ENCODE results near the gene GRIK1.

GRIK1 gene

GRCh38 chr21:29712818-29713217 lies 227.0 kb downstream of the GRIK1 start:
- Histone ChIP-seq H3K27ac (ENCODE audit: low read length) (no peak overlapping the region), H3K4me3 (ENCODE audit: low read length) (no peak overlapping the region), H3K36me3 (ENCODE audit: control insufficient read depth, low read depth, low read length) (no peaks in the 10 kb centered on the region), H3K4me1 (ENCODE audit: control insufficient read depth, low read depth, low read length) (no peaks in the 10 kb centered on the region), H3K27me3 (ENCODE audit: control insufficient read depth, insufficient read depth, low read length) (no peaks in the 10 kb centered on the region), H3K9me3 (ENCODE audit: control insufficient read depth, low read depth, low read length) (no peaks in the 10 kb centered on the region), H3K9ac (ENCODE audit: low read length) (no peak overlapping the region)

DNA sequence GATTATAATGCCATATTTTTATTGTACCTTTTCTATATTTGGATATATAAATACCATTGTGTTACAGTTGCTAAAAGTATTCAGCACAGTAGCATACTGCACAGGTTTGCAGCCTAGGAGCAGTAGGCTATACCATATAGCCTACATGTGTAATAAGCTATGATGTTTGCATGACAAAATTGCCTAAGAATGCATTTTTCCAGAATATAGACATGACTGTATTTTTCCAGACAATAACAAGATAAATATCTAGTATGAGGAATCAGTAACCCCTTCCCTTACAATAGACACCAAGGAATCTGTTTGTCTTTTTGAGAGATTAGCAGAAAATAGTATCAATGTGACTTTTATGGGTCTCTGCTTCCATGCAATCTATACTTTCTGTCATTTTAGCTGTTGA lies 228.6 kb downstream of the GRIK1 start:
- H3K36me3 ChIP-seq (ENCODE audit: control insufficient read depth, low read depth, low read length): no peaks in the 10 kb centered on the region
- no peaks in the 10 kb centered on the region for H3K4me1 ChIP-seq (ENCODE audit: control insufficient read depth, low read depth, low read length)
- H3K9me3 ChIP-seq (ENCODE audit: control insufficient read depth, low read depth, low read length): no peaks in the 10 kb centered on the region
- H3K9ac ChIP-seq (ENCODE audit: low read length): no peak overlapping the region
- no peak overlapping the region for H3K27ac ChIP-seq (ENCODE audit: low read length)
- H3K27me3 ChIP-seq (ENCODE audit: control insufficient read depth, insufficient read depth, low read length): no peaks in the 10 kb centered on the region
- H3K4me3 ChIP-seq (ENCODE audit: low read length): no peak overlapping the region

- H3K27ac ChIP-seq (ENCODE audit: low read length): no peak overlapping the region
- H3K27me3 ChIP-seq (ENCODE audit: control insufficient read depth, insufficient read depth, low read length): no peaks in the 10 kb centered on the region
- no peaks in the 10 kb centered on the region for H3K4me1 ChIP-seq (ENCODE audit: control insufficient read depth, low read depth, low read length)
- H3K4me3 ChIP-seq (ENCODE audit: low read length): no peak overlapping the region
- no peaks in the 10 kb centered on the region for H3K9me3 ChIP-seq (ENCODE audit: control insufficient read depth, low read depth, low read length)
- no peak overlapping the region for H3K9ac ChIP-seq (ENCODE audit: low read length)
- H3K36me3 ChIP-seq (ENCODE audit: control insufficient read depth, low read depth, low read length): no peaks in the 10 kb centered on the region
These were observed 229.3 kb downstream of the GRIK1 start for GRCh38 chr21:29710498-29710897.

- H3K4me1 ChIP-seq (ENCODE audit: control insufficient read depth, low read depth, low read length): no peaks in the 10 kb centered on the region
- H3K9ac ChIP-seq (ENCODE audit: low read length): no peak overlapping the region
- no peak overlapping the region for H3K4me3 ChIP-seq (ENCODE audit: low read length)
- no peaks in the 10 kb centered on the region for H3K36me3 ChIP-seq (ENCODE audit: control insufficient read depth, low read depth, low read length)
- no peak overlapping the region for H3K27ac ChIP-seq (ENCODE audit: low read length)
- H3K27me3 ChIP-seq (ENCODE audit: control insufficient read depth, insufficient read depth, low read length): no peaks in the 10 kb centered on the region
- no peaks in the 10 kb centered on the region for H3K9me3 ChIP-seq (ENCODE audit: control insufficient read depth, low read depth, low read length)
These were observed 231.4 kb downstream of the GRIK1 start for GRCh38 chr21:29708401-29708800.

- Histone ChIP-seq H3K36me3 (ENCODE audit: control insufficient read depth, low read depth, low read length) (no peaks in the 10 kb centered on the region), H3K9me3 (ENCODE audit: control insufficient read depth, low read depth, low read length) (no peaks in the 10 kb centered on the region), H3K27me3 (ENCODE audit: control insufficient read depth, insufficient read depth, low read length) (no peaks in the 10 kb centered on the region), H3K4me3 (ENCODE audit: low read length) (no peak overlapping the region), H3K4me1 (ENCODE audit: control insufficient read depth, low read depth, low read length) (no peaks in the 10 kb centered on the region), H3K27ac (ENCODE audit: low read length) (no peak overlapping the region), H3K9ac (ENCODE audit: low read length) (no peak overlapping the region)
These were observed 235.1 kb downstream of the GRIK1 start for GRCh38 chr21:29704719-29705118.

DNA sequence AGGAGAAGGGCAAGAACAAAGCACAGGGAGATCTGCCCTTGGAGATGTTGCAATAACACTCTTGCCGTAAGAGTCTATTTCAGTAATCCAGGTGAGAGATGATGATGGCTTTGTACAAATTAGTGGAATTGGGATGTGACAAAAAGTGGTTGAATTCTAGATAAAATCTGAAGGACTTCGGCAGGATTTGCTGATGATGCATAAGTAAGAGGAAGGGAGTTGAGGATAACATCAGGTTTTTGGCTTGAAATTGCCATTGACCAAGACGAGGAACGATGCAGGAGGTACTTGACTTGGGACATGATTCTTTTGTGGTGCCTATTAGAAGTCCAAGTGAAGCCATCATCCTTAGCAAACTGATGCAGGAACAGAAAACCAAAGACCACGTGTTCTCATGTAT lies 238.1 kb downstream of the GRIK1 start:
- H3K9ac ChIP-seq (ENCODE audit: low read length): no peak overlapping the region
- no peaks in the 10 kb centered on the region for H3K9me3 ChIP-seq (ENCODE audit: control insufficient read depth, low read depth, low read length)
- no peaks in the 10 kb centered on the region for H3K27me3 ChIP-seq (ENCODE audit: control insufficient read depth, insufficient read depth, low read length)
- H3K4me3 ChIP-seq (ENCODE audit: low read length): no peak overlapping the region
- no peak overlapping the region for H3K27ac ChIP-seq (ENCODE audit: low read length)
- H3K4me1 ChIP-seq (ENCODE audit: control insufficient read depth, low read depth, low read length): no peaks in the 10 kb centered on the region
- H3K36me3 ChIP-seq (ENCODE audit: control insufficient read depth, low read depth, low read length): no peaks in the 10 kb centered on the region

DNA sequence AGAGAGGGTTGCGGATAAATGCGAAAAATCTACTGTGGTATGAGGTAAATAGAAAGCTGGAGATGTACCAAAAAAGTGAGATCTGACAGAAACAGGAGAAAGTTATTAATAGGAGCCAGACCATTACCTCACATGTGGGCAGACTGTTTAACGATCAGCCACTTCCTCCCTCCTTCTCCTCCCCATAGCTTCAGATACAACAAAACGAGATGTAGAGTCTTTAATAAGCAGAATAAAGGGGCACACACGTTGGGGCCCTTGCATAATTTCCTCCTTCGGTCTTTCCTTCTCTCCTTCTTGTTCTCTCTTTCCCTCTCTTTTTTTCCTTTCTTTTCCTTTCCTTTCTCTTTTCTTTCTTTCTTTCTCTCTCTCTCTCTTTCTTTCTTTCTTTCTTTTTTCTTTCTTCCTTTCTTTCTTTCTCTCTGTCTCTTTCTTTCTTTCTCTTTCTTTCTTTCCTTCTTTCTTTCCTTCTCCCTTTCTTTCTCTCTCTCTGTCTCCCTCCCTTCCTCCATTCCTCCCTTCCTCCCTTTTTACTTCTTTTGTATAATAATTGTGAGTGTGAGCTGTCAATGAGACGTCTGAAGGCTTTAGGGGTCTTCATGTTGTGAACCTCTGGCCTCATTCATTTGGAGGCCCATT lies 242.1 kb downstream of the GRIK1 start:
- Histone ChIP-seq H3K4me3 (ENCODE audit: low read length) (no peak overlapping the region), H3K4me1 (ENCODE audit: control insufficient read depth, low read depth, low read length) (no peaks in the 10 kb centered on the region), H3K27ac (ENCODE audit: low read length) (no peak overlapping the region)

DNA sequence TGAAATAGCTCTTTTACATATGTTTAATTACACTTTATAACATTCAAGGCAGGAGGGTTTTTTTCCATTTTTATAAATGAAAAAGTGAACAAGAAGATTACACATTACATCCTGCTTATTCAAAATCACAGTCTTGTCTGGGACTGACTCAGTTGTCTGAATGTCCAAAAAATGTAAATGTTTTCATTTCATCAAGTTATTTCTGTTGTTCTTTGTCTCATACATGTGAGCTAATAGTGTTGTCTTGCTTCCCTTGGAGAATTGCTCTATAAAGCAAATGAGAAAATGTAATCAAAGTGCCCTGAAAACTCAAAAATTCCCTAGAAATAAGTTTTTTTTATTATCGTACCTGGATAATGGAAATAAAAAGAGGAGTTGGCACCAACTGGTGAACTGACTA lies 242.9 kb downstream of the GRIK1 start:
- no peak overlapping the region for H3K9ac ChIP-seq (ENCODE audit: low read length)
- no peak overlapping the region for H3K27ac ChIP-seq (ENCODE audit: low read length)
- no peaks in the 10 kb centered on the region for H3K27me3 ChIP-seq (ENCODE audit: control insufficient read depth, insufficient read depth, low read length)
- H3K36me3 ChIP-seq (ENCODE audit: control insufficient read depth, low read depth, low read length): no peaks in the 10 kb centered on the region
- H3K9me3 ChIP-seq (ENCODE audit: control insufficient read depth, low read depth, low read length): no peaks in the 10 kb centered on the region
- H3K4me1 ChIP-seq (ENCODE audit: control insufficient read depth, low read depth, low read length): no peaks in the 10 kb centered on the region
- no peak overlapping the region for H3K4me3 ChIP-seq (ENCODE audit: low read length)

More for the DNA sequence above, 242.1 kb downstream of the GRIK1 start:
- Histone ChIP-seq H3K36me3 (ENCODE audit: control insufficient read depth, low read depth, low read length) (no peaks in the 10 kb centered on the region), H3K9ac (ENCODE audit: low read length) (no peak overlapping the region), H3K27me3 (ENCODE audit: control insufficient read depth, insufficient read depth, low read length) (no peaks in the 10 kb centered on the region), H3K9me3 (ENCODE audit: control insufficient read depth, low read depth, low read length) (no peaks in the 10 kb centered on the region)

DNA sequence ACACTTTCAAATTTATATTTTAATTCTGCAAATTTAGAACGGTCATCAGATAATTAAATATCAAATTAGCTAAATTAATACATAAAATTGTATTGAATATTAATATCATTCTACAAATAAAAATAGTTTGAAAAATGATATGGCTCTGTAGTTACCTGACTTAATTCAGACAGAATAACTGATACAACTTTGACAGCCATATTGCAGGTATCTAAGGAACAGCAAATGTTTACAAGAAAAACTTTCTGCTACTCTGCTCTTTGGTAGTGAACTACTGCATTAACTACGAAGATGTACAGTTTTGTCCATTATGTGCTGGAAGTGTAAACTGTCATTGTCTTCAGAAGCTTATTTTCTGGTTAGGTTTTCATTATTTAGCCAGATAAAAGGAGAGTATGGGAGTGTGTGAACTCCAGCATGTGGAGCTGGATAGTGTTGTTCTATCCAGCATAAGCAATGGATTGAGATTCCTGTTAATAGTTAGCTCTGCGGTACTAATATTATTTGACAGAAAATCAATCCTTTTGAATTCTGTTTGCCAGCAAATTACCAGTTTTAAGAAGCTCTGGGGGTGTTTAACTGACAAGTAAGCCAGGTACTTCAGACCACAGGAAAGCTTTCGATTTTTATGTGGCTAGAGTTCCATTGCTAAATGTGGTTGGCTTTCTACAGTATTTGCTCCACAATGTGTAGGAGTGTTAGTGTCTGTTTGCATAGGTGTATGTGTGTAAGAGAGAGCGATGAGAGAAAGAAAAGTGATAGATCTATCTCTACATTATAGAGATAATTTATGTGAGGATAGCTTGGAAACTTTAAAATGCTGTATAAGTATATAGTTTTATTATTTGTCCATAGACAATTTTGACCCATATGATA lies 247.9 kb downstream of the GRIK1 start:
- H3K4me3 ChIP-seq (ENCODE audit: low read length): no peak overlapping the region
- no peaks in the 10 kb centered on the region for H3K9me3 ChIP-seq (ENCODE audit: control insufficient read depth, low read depth, low read length)
- H3K27ac ChIP-seq (ENCODE audit: low read length): no peak overlapping the region
- no peaks in the 10 kb centered on the region for H3K27me3 ChIP-seq (ENCODE audit: control insufficient read depth, insufficient read depth, low read length)
- H3K4me1 ChIP-seq (ENCODE audit: control insufficient read depth, low read depth, low read length): peaks cover 1% of the 10 kb centered on the region
- no peak overlapping the region for H3K9ac ChIP-seq (ENCODE audit: low read length)
- H3K36me3 ChIP-seq (ENCODE audit: control insufficient read depth, low read depth, low read length): no peaks in the 10 kb centered on the region

DNA sequence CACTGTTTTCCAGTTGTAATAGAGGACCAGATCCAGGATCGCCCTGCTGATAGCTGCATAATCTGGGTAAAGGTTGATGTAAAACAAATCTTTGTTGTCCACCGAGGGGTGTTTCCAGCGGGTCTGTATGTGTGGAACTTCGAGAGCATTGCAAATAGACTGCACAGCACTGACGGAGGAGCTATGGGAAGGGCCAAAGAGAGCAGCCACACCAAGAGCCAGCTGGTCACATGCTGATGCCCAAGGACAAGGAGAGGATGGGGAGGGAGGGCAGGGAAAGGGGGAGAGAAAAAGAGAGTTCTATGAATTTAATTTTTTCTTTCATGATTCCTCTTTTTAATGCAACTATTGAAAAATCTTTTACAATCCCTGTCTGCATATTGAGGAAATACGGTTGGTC lies 250.0 kb downstream of the GRIK1 start:
- Histone ChIP-seq H3K27ac (ENCODE audit: low read length) (no peak overlapping the region), H3K27me3 (ENCODE audit: control insufficient read depth, insufficient read depth, low read length) (no peaks in the 10 kb centered on the region), H3K4me3 (ENCODE audit: low read length) (no peak overlapping the region), H3K4me1 (ENCODE audit: control insufficient read depth, low read depth, low read length) (peaks cover 3% of the 10 kb centered on the region), H3K9ac (ENCODE audit: low read length) (no peak overlapping the region), H3K9me3 (ENCODE audit: control insufficient read depth, low read depth, low read length) (no peaks in the 10 kb centered on the region), H3K36me3 (ENCODE audit: control insufficient read depth, low read depth, low read length) (no peaks in the 10 kb centered on the region)

GRCh38 chr21:29684106-29684505 lies 255.7 kb downstream of the GRIK1 start:
- H3K27ac ChIP-seq (ENCODE audit: low read length): no peak overlapping the region
- H3K4me1 ChIP-seq (ENCODE audit: control insufficient read depth, low read depth, low read length): peaks cover 3% of the 10 kb centered on the region
- H3K4me3 ChIP-seq (ENCODE audit: low read length): no peak overlapping the region
- H3K9ac ChIP-seq (ENCODE audit: low read length): no peak overlapping the region
- H3K9me3 ChIP-seq (ENCODE audit: control insufficient read depth, low read depth, low read length): no peaks in the 10 kb centered on the region
- H3K27me3 ChIP-seq (ENCODE audit: control insufficient read depth, insufficient read depth, low read length): no peaks in the 10 kb centered on the region
- H3K36me3 ChIP-seq (ENCODE audit: control insufficient read depth, low read depth, low read length): no peaks in the 10 kb centered on the region

GRCh38 chr21:29682800-29683199 lies 257.0 kb downstream of the GRIK1 start:
- no peak overlapping the region for H3K9ac ChIP-seq (ENCODE audit: low read length)

More at GRCh38 chr21:29682800-29683199, 257.0 kb downstream of the GRIK1 start:
- Histone ChIP-seq H3K27me3 (ENCODE audit: control insufficient read depth, insufficient read depth, low read length) (no peaks in the 10 kb centered on the region), H3K9me3 (ENCODE audit: control insufficient read depth, low read depth, low read length) (no peaks in the 10 kb centered on the region), H3K36me3 (ENCODE audit: control insufficient read depth, low read depth, low read length) (no peaks in the 10 kb centered on the region), H3K4me3 (ENCODE audit: low read length) (no peak overlapping the region), H3K4me1 (ENCODE audit: control insufficient read depth, low read depth, low read length) (peaks cover 3% of the 10 kb centered on the region), H3K27ac (ENCODE audit: low read length) (no peak overlapping the region)
